HepG2 (cell line): ENCODE results near the gene CARD8. TPM values are rescaled to one million over a fixed set of nuclear protein-coding genes. Genes with fewer than 3 reads are reported as not detected.

Experiments
- CCAR2 ChIP-seq: fragments of 200-400 bp; formaldehyde crosslinking; optimal IDR thresholded peaks from 2 replicates; pipeline ENCODE3; 2018; ENCODE audit warnings: low read depth, mild to moderate bottlenecking, low read length, moderate library complexity
- DPF2 ChIP-seq: sonication (generic); formaldehyde crosslinking; IDR thresholded peaks from 2 replicates; pipeline ENCODE4 v1.4.0; 2020; ENCODE audit warnings: mild to moderate bottlenecking, low read depth, missing genetic modification reagents, borderline replicate concordance
- JUN ChIP-seq: sonication (generic); formaldehyde crosslinking; IDR thresholded peaks from 2 replicates; pipeline ENCODE4 v1.4.0; 2020; ENCODE audit warnings: mild to moderate bottlenecking, missing genetic modification reagents
- KDM5A ChIP-seq: fragments of 200-600 bp; sonication (generic); IDR thresholded peaks from 2 replicates; pipeline ENCODE4 v1.7.0; 2018; ENCODE audit warnings: antibody characterized with exemption, mild to moderate bottlenecking, low read length, borderline replicate concordance
- LCORL ChIP-seq, 2 experiments: fragments of 450-650 bp in 1 of 2; sonication (generic) in 1 of 2; formaldehyde crosslinking in 1 of 2; IDR thresholded peaks; 2 replicates each; pipeline versions ENCODE4 v1.5.0 to v1.6.1; 2017 to 2020; ENCODE audit warnings: antibody characterized with exemption in 1 of 2, missing genetic modification reagents in 1 of 2
- PTBP1 ChIP-seq: fragments of 200-400 bp; formaldehyde crosslinking; IDR thresholded peaks from 2 replicates; pipeline ENCODE4 v1.6.1; 2018; ENCODE audit warnings: low read length, low read depth; ENCODE audit not compliant: poor library complexity, severe bottlenecking
- SALL1 ChIP-seq: sonication (generic); formaldehyde crosslinking; IDR thresholded peaks from 2 replicates; pipeline ENCODE4 v1.8.0; 2022; ENCODE audit warnings: mild to moderate bottlenecking, missing genetic modification reagents
- SNRNP70 ChIP-seq: fragments of 200-400 bp; formaldehyde crosslinking; IDR thresholded peaks from 2 replicates; pipeline ENCODE4 v1.6.1; 2017; ENCODE audit warnings: mild to moderate bottlenecking, low read depth, low read length, moderate library complexity
- TEAD3 ChIP-seq: optimal IDR thresholded peaks from 2 replicates; pipeline ENCODE3; 2016; ENCODE audit warnings: borderline replicate concordance
- U2AF2 ChIP-seq: fragments of 200-400 bp; formaldehyde crosslinking; IDR thresholded peaks from 2 replicates; pipeline ENCODE4 v1.6.1; 2017; ENCODE audit warnings: low read depth, mild to moderate bottlenecking, low read length
- ZBTB46 ChIP-seq: sonication (generic); formaldehyde crosslinking; IDR thresholded peaks from 2 replicates; pipeline ENCODE4 v1.4.0; 2020; ENCODE audit warnings: mild to moderate bottlenecking, missing genetic modification reagents, borderline replicate concordance
- ZNF251 ChIP-seq: sonication (generic); formaldehyde crosslinking; IDR thresholded peaks from 2 replicates; pipeline ENCODE4 v1.9.0; 2021; ENCODE audit warnings: mild to moderate bottlenecking, missing genetic modification reagents
- ZNF260 ChIP-seq: sonication (generic); formaldehyde crosslinking; IDR thresholded peaks from 2 replicates; pipeline ENCODE4 v1.4.0; 2020; ENCODE audit warnings: missing genetic modification reagents, low read depth, mild to moderate bottlenecking, borderline replicate concordance
- ZNF580 ChIP-seq: IDR thresholded peaks from 2 replicates; pipeline ENCODE4 v1.6.1; 2016; ENCODE audit warnings: low read depth, borderline replicate concordance
- ZNF607 ChIP-seq: sonication (generic); formaldehyde crosslinking; IDR thresholded peaks from 2 replicates; pipeline ENCODE4 v1.5.1; 2020; ENCODE audit warnings: missing genetic modification reagents, mild to moderate bottlenecking, borderline replicate concordance
- ZNF709 ChIP-seq: sonication (generic); formaldehyde crosslinking; IDR thresholded peaks from 2 replicates; pipeline ENCODE4 v1.5.0; 2020; ENCODE audit warnings: mild to moderate bottlenecking, missing genetic modification reagents
- ZNF747 ChIP-seq: sonication (generic); formaldehyde crosslinking; IDR thresholded peaks from 2 replicates; pipeline ENCODE4 v1.8.1; 2023; ENCODE audit warnings: missing genetic modification reagents, mild to moderate bottlenecking, borderline replicate concordance
- ZNF761 ChIP-seq: sonication (generic); formaldehyde crosslinking; conservative IDR thresholded peaks from 2 replicates; pipeline ENCODE4 v1.4.0; 2020; ENCODE audit warnings: mild to moderate bottlenecking, missing genetic modification reagents
- polyA plus RNA-seq, 8 experiments: library from polyadenylated mRNA; depleted of rRNA in 3 of 8; stranded (reverse) in 7 of 8; unstranded in 1 of 8; fragments of >200 nt; fragmentation: Illumina TruSeq in 4 of 8; extraction: Trizol in 4 of 8; gene quantifications; 2 replicates each; pipeline versions ENCODE4 v1.2.1 to v1.2.3, GENCODE V29; 2011 to 2016; ENCODE audit warnings: low read depth in 4 of 8, missing spikeins in 1 of 8, mixed read lengths in 1 of 8; ENCODE audit not compliant: insufficient read depth in 1 of 8
- total RNA-seq, 5 experiments: library from RNA; depleted of rRNA; stranded (reverse); fragments of >200 nt; fragmentation: Illumina TruSeq; extraction: Trizol; gene quantifications; 2 replicates each; pipeline ENCODE4 v1.2.3, GENCODE V29; 2016; ENCODE audit warnings: low read depth in 1 of 5
- TF ChIP-seq, protein P1 (sequence below): IDR thresholded peaks from 2 replicates; pipeline ENCODE4 v1.6.1; 2016; ENCODE audit warnings: low read depth
- TF ChIP-seq, protein P2 (sequence below): sonication (generic); formaldehyde crosslinking; IDR thresholded peaks from 2 replicates; pipeline ENCODE4 v1.4.0; 2020; ENCODE audit warnings: missing genetic modification reagents
- TF ChIP-seq, protein P3 (sequence below): IDR thresholded peaks from 2 replicates; pipeline ENCODE4 v1.6.1; 2018; ENCODE audit warnings: missing genetic modification reagents, mild to moderate bottlenecking, missing compliant biosample characterization
- TF ChIP-seq, protein P4 (sequence below): sonication (generic); formaldehyde crosslinking; IDR thresholded peaks from 2 replicates; pipeline ENCODE4 v1.5.0; 2020; ENCODE audit warnings: mild to moderate bottlenecking, low read depth, missing genetic modification reagents, borderline replicate concordance

Gene CARD8
- total and polyA plus RNA-seq, 2 of the 13 experiments (the other 11 are each of a cell fraction or from before 2014, with no cell fraction given): 15.0 to 19.2 TPM

- TF ChIP-seq, protein P1, sequence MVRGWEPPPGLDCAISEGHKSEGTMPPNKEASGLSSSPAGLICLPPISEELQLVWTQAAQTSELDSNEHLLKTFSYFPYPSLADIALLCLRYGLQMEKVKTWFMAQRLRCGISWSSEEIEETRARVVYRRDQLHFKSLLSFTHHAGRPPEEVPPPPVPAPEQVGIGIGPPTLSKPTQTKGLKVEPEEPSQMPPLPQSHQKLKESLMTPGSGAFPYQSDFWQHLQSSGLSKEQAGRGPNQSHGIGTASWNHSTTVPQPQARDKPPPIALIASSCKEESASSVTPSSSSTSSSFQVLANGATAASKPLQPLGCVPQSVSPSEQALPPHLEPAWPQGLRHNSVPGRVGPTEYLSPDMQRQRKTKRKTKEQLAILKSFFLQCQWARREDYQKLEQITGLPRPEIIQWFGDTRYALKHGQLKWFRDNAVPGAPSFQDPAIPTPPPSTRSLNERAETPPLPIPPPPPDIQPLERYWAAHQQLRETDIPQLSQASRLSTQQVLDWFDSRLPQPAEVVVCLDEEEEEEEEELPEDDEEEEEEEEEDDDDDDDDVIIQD (CRISPR knock-in tag): peak; percentile 88; the same call in 1 of the 2 replicates
- TF ChIP-seq DPF2 (CRISPR knock-in tag) (no peak), CCAR2 (no peak), ZNF607 (CRISPR knock-in tag) (peak; percentile 63; the same call in 1 of the 2 replicates), PTBP1 (no peak), ZNF761 (CRISPR knock-in tag) (0 out of 2 replicates have a peak, but pooled peaks have one; percentile 48), KDM5A (peak; percentile 52; the same call in 1 of the 2 replicates), SNRNP70 (no peak), TEAD3 (CRISPR knock-in tag) (no peak), JUN (CRISPR knock-in tag) (no peak), ZNF251 (CRISPR knock-in tag) (no peak), ZNF580 (no peak), ZNF709 (CRISPR knock-in tag) (peak; percentile 54; the same call in 1 of the 2 replicates), LCORL (IDR thresholded peaks at IDR 0.05) (no peak), LCORL (CRISPR knock-in tag; IDR thresholded peaks at IDR 0.05) (no peak; the same call in 1 of the 2 replicates), U2AF2 (no peak), ZBTB46 (CRISPR knock-in tag) (no peak), SALL1 (CRISPR knock-in tag) (peak; percentile 84), ZNF747 (CRISPR knock-in tag) (no peak; the same call in 1 of the 2 replicates), ZNF260 (CRISPR knock-in tag) (no peak)
- TF ChIP-seq, protein P2, sequence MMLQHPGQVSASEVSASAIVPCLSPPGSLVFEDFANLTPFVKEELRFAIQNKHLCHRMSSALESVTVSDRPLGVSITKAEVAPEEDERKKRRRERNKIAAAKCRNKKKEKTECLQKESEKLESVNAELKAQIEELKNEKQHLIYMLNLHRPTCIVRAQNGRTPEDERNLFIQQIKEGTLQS: 0 out of 2 replicates have a peak, but pooled peaks have one; percentile 22
- TF ChIP-seq, protein P3, sequence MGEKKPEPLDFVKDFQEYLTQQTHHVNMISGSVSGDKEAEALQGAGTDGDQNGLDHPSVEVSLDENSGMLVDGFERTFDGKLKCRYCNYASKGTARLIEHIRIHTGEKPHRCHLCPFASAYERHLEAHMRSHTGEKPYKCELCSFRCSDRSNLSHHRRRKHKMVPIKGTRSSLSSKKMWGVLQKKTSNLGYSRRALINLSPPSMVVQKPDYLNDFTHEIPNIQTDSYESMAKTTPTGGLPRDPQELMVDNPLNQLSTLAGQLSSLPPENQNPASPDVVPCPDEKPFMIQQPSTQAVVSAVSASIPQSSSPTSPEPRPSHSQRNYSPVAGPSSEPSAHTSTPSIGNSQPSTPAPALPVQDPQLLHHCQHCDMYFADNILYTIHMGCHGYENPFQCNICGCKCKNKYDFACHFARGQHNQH (CRISPR knock-in tag): 0 out of 2 replicates have a peak, but pooled peaks have one; percentile 15
- TF ChIP-seq, protein P4, sequence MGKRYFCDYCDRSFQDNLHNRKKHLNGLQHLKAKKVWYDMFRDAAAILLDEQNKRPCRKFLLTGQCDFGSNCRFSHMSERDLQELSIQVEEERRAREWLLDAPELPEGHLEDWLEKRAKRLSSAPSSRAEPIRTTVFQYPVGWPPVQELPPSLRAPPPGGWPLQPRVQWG (CRISPR knock-in tag): no peak
These were observed 51.7 kb downstream of the CARD8 start (continued) for GRCh38 chr19:48203794-48204628.
